H9 (cell line): ENCODE results near the gene GGCT. TPM values are rescaled to one million over a fixed set of nuclear protein-coding genes. Genes with fewer than 3 reads are reported as not detected.

Experiments
- DNase-seq: peaks from one replicate; pipeline ENCODE4 v3.0.0-alpha.2; 2017
- H2AFZ ChIP-seq: one replicate; pipeline ENCODE4 v1.6.1; 2013; ENCODE audit warnings: mild to moderate bottlenecking, low read length, control low read depth, moderate library complexity
- H2AK5ac ChIP-seq: 2 replicates; pipeline ENCODE4 v1.6.1; 2013; ENCODE audit warnings: low read length, control low read depth, mixed read lengths; ENCODE audit not compliant: insufficient read length
- H2BK120ac ChIP-seq: one replicate; pipeline ENCODE4 v1.6.1; 2013; ENCODE audit warnings: low read depth, mild to moderate bottlenecking, low read length, control low read depth, inconsistent platforms; ENCODE audit not compliant: poor library complexity, severe bottlenecking
- H2BK12ac ChIP-seq: 2 replicates; pipeline ENCODE4 v1.6.1; 2013; ENCODE audit warnings: low read length, control low read depth, mixed read lengths, low read depth; ENCODE audit not compliant: insufficient read length
- H2BK15ac ChIP-seq: 2 replicates; pipeline ENCODE4 v1.6.1; 2013; ENCODE audit warnings: low read depth, low read length, control low read depth
- H2BK20ac ChIP-seq: one replicate; pipeline ENCODE4 v1.6.1; 2013; ENCODE audit warnings: low read depth, mild to moderate bottlenecking, low read length, control low read depth, inconsistent platforms; ENCODE audit not compliant: poor library complexity, severe bottlenecking
- H2BK5ac ChIP-seq: 2 replicates; pipeline ENCODE4 v1.6.1; 2013; ENCODE audit warnings: low read length, control low read depth, mixed read lengths; ENCODE audit not compliant: insufficient read length
- H3K14ac ChIP-seq: 2 replicates; pipeline ENCODE4 v1.6.1; 2013; ENCODE audit warnings: low read length, control low read depth; ENCODE audit not compliant: insufficient read depth
- H3K18ac ChIP-seq: 2 replicates; pipeline ENCODE4 v1.6.1; 2013; ENCODE audit warnings: low read depth, mild to moderate bottlenecking, mixed read lengths, low read length, control low read depth; ENCODE audit not compliant: insufficient read length
- H3K23ac ChIP-seq: 2 replicates; pipeline ENCODE4 v1.6.1; 2013; ENCODE audit warnings: low read length, control low read depth, mixed read lengths, low read depth; ENCODE audit not compliant: insufficient read length
- H3K23me2 ChIP-seq: 2 replicates; pipeline ENCODE4 v1.6.1; 2013; ENCODE audit warnings: low read depth, mild to moderate bottlenecking, mixed read lengths, low read length, control low read depth; ENCODE audit not compliant: insufficient read length, poor library complexity, severe bottlenecking
- H3K27ac ChIP-seq: 2 replicates; pipeline ENCODE4 v1.5.1; 2013; ENCODE audit warnings: low read length, control low read depth, mixed read lengths, low read depth; ENCODE audit not compliant: insufficient read length
- H3K27me3 ChIP-seq: 2 replicates; pipeline ENCODE4 v1.6.1; 2013; ENCODE audit warnings: low read length, control low read depth, inconsistent platforms; ENCODE audit not compliant: insufficient read depth
- H3K4ac ChIP-seq: 2 replicates; pipeline ENCODE4 v1.6.1; 2013; ENCODE audit warnings: low read depth, mild to moderate bottlenecking, control low read depth, inconsistent platforms, low read length, moderate library complexity
- H3K4me1 ChIP-seq: 2 replicates; pipeline ENCODE4 v1.6.1; 2013; ENCODE audit warnings: low read length, control low read depth, inconsistent platforms; ENCODE audit not compliant: insufficient read depth
- H3K4me2 ChIP-seq: 2 replicates; pipeline ENCODE4 v1.6.1; 2013; ENCODE audit warnings: low read length, control low read depth, mixed read lengths; ENCODE audit not compliant: insufficient read length, insufficient read depth
- H3K56ac ChIP-seq: 2 replicates; pipeline ENCODE4 v1.6.1; 2013; ENCODE audit warnings: low read depth, mild to moderate bottlenecking, mixed read lengths, low read length, control low read depth; ENCODE audit not compliant: insufficient read length
- H3K79me1 ChIP-seq: 2 replicates; pipeline ENCODE4 v1.6.1; 2013; ENCODE audit warnings: low read depth, mild to moderate bottlenecking, moderate library complexity, low read length, control low read depth, inconsistent platforms; ENCODE audit not compliant: insufficient read depth, poor library complexity, severe bottlenecking
- H3K79me2 ChIP-seq: 2 replicates; pipeline ENCODE4 v1.6.1; 2013; ENCODE audit warnings: low read length, control low read depth, inconsistent platforms; ENCODE audit not compliant: insufficient read depth
- H3K9ac ChIP-seq: 2 replicates; pipeline ENCODE4 v1.6.1; 2013; ENCODE audit warnings: low read length, control low read depth, mixed read lengths; ENCODE audit not compliant: insufficient read length; ENCODE audit errors: extremely low read depth
- H3K9me3 ChIP-seq: one replicate; pipeline ENCODE4 v1.6.1; 2013; ENCODE audit warnings: low read depth, low read length, inconsistent platforms; ENCODE audit not compliant: control insufficient read depth
- H3T11ph ChIP-seq: one replicate; pipeline ENCODE4 v1.6.1; 2013; ENCODE audit warnings: mild to moderate bottlenecking, low read length, control low read depth, inconsistent platforms
- H4K20me1 ChIP-seq: one replicate; pipeline ENCODE4 v1.6.1; 2013; ENCODE audit not compliant: control insufficient read depth, insufficient read length, insufficient read depth
- H4K5ac ChIP-seq: 2 replicates; pipeline ENCODE4 v1.6.1; 2013; ENCODE audit warnings: low read depth, mild to moderate bottlenecking, mixed read lengths, low read length, control low read depth; ENCODE audit not compliant: insufficient read length
- H4K8ac ChIP-seq: replicated peaks from 2 replicates; pipeline ENCODE4 v1.6.1; 2013; ENCODE audit warnings: low read length, control low read depth, mixed read lengths, low read depth; ENCODE audit not compliant: insufficient read length
- H4K91ac ChIP-seq: 2 replicates; pipeline ENCODE4 v1.6.1; 2013; ENCODE audit warnings: low read depth, mild to moderate bottlenecking, moderate library complexity, mixed read lengths, low read length, control low read depth; ENCODE audit not compliant: insufficient read length
- H3K27ac Mint-ChIP-seq, 3 experiments: 2 replicates in 2 of 3; 3 replicates in 1 of 3; pipeline ENCODE4 v1.8.0; 2020 to 2021; ENCODE audit warnings: mixed read lengths in 3 of 3, mild to moderate bottlenecking in 1 of 3, moderate library complexity in 1 of 3
- H3K27me3 Mint-ChIP-seq: 2 replicates; pipeline ENCODE4 v1.8.0; 2021; ENCODE audit warnings: low read depth, mild to moderate bottlenecking, moderate library complexity, mixed read lengths
- H3K36me3 Mint-ChIP-seq, 3 experiments: 2 replicates in 2 of 3; 3 replicates in 1 of 3; pipeline ENCODE4 v1.8.0; 2020 to 2021; ENCODE audit warnings: low read depth in 3 of 3, mixed read lengths in 3 of 3; ENCODE audit not compliant: insufficient read depth in 1 of 3
- H3K4me1 Mint-ChIP-seq, 2 experiments: 2 replicates each; pipeline ENCODE4 v1.8.0; 2020; ENCODE audit warnings: mixed read lengths in 2 of 2
- H3K4me3 Mint-ChIP-seq, 2 experiments: 2 replicates in 1 of 2; 3 replicates in 1 of 2; pipeline ENCODE4 v1.8.0; 2020 to 2021; ENCODE audit warnings: mild to moderate bottlenecking in 2 of 2, mixed read lengths in 2 of 2, moderate library complexity in 1 of 2
- H3K9me3 Mint-ChIP-seq, 2 experiments: 2 replicates in 1 of 2; 3 replicates in 1 of 2; pipeline ENCODE4 v1.8.0; 2020; ENCODE audit warnings: mild to moderate bottlenecking in 2 of 2, mixed read lengths in 2 of 2, moderate library complexity in 1 of 2
- WGBS: extraction: QIAGEN DNeasy Blood & Tissue Kit; methylation state at CpG from one replicate; pipeline ENCODE4 v1.1.7; 2013; ENCODE audit warnings: missing lambda C conversion rate, low lambda C conversion rate, mixed read lengths; ENCODE audit not compliant: insufficient read length; ENCODE audit errors: extremely low coverage; 5-methylcytosine and 5-hydroxymethylcytosine counted together
- total RNA-seq: library from RNA; stranded (reverse); gene quantifications from 2 replicates; pipeline ENCODE4 v1.2.1, GENCODE V29; 2021
- TF ChIP-seq, protein P1 (sequence below): fragments of 200-600 bp; sonication (generic); conservative IDR thresholded peaks from 3 replicates; pipeline ENCODE4 v1.8.0; 2021; ENCODE audit warnings: antibody characterized with exemption, mild to moderate bottlenecking

Gene GGCT
- total RNA-seq, 1 experiment from 2014 or later: 84.9 TPM

DNA sequence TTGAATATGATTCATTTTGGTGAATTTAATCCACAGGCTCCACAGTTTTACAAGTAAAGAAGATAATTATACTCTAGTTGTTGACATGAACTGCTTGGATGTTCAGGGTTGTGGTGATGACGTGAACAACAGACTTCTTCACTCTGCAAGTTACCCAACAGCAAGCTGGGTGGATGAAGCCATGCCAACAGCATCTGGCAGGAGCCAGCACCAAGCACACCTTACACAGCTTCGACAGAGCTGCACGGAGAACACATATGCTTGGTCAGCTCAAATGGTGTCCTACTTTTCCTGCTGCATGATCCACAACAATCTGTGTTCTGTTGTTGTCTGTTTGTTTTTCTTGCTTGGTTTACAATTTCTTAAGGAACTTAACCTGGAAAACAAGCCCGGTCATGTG lies 35.8 kb downstream of the GGCT start:
- peak overlapping the region; percentile 3 for H3K18ac ChIP-seq
- Mint-ChIP-seq H3K4me1 (peaks cover 22 to 29% of the 10 kb centered on the region in 2 experiments), H3K9me3 (no peaks in the 10 kb centered on the region), H3K27me3 (no peaks in the 10 kb centered on the region), H3K4me3 (no peak overlapping the region), H3K27ac (peak overlapping the region in 1 of 3 experiments; percentile 62; a peak in 1 of 7 replicates), H3K36me3 (no peaks in the 10 kb centered on the region)
- H3K79me1 ChIP-seq: no peaks in the 10 kb centered on the region
- H2AK5ac ChIP-seq: no peak overlapping the region
- H3K56ac ChIP-seq: no peak overlapping the region
- no peaks in the 10 kb centered on the region for H3K27me3 ChIP-seq
- H2AFZ ChIP-seq: no peak overlapping the region
- H3K4me2 ChIP-seq: no peak overlapping the region
- H4K8ac ChIP-seq: no peak overlapping the region
- no peak overlapping the region for H2BK120ac ChIP-seq
- no peaks in the 10 kb centered on the region for H3K79me2 ChIP-seq
- peaks cover 5% of the 10 kb centered on the region; the same call in 1 of the 2 replicates for H3K4me1 ChIP-seq
- H2BK12ac ChIP-seq: no peak overlapping the region
- no peak overlapping the region for H3K14ac ChIP-seq
- no peak overlapping the region for H3K4ac ChIP-seq
- no peak overlapping the region for H4K91ac ChIP-seq
- TF ChIP-seq, protein P1, sequence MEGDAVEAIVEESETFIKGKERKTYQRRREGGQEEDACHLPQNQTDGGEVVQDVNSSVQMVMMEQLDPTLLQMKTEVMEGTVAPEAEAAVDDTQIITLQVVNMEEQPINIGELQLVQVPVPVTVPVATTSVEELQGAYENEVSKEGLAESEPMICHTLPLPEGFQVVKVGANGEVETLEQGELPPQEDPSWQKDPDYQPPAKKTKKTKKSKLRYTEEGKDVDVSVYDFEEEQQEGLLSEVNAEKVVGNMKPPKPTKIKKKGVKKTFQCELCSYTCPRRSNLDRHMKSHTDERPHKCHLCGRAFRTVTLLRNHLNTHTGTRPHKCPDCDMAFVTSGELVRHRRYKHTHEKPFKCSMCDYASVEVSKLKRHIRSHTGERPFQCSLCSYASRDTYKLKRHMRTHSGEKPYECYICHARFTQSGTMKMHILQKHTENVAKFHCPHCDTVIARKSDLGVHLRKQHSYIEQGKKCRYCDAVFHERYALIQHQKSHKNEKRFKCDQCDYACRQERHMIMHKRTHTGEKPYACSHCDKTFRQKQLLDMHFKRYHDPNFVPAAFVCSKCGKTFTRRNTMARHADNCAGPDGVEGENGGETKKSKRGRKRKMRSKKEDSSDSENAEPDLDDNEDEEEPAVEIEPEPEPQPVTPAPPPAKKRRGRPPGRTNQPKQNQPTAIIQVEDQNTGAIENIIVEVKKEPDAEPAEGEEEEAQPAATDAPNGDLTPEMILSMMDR: no peak
- H4K20me1 ChIP-seq: no peaks in the 10 kb centered on the region
- H4K5ac ChIP-seq: no peak overlapping the region
- H2BK15ac ChIP-seq: no peak overlapping the region
- H3K9me3 ChIP-seq: no peaks in the 10 kb centered on the region
- H2BK20ac ChIP-seq: no peak overlapping the region
- no peak overlapping the region for H2BK5ac ChIP-seq
- no peak overlapping the region for H3K27ac ChIP-seq
- H3K23me2 ChIP-seq: no peaks in the 10 kb centered on the region
- H3K23ac ChIP-seq: no peak overlapping the region
- no CpG with 5 or more reads among the region's 4 CpGs for WGBS
- H3T11ph ChIP-seq: no peak overlapping the region
- no peak overlapping the region for H3K9ac ChIP-seq
- DNase-seq: no peak
